H1 (cell line): ENCODE results near the gene RFC3. TPM values are rescaled to one million over a fixed set of nuclear protein-coding genes. Genes with fewer than 3 reads are reported as not detected.

Experiments
- CTCF ChIA-PET: fragments of 300-600 bp; sonication (Branson Sonifier 250); formaldehyde crosslinking; loops from one replicate; lab custom pipeline; 2021; ENCODE audit not compliant: partially characterized antibody; lab: Charles Lee
- POLR2A ChIA-PET: fragments of 300-600 bp; sonication (Branson Sonifier 250); formaldehyde crosslinking; loops from one replicate; lab custom pipeline; 2021; ENCODE audit warnings: inconsistent platforms; ENCODE audit not compliant: partially characterized antibody; lab: Charles Lee
- DNase-seq, 2 experiments: peaks; one replicate each; pipeline versions ENCODE4 v3.0.0 to v3.0.0-alpha.2; 2010 to 2022; ENCODE audit warnings: low spot score in 2 of 2, low read depth in 1 of 2, mixed read lengths in 1 of 2
- FAIRE-seq: peaks from 2 replicates; lab custom pipeline; 2011; peaks lifted over from hg19 to GRCh38; lab: Jason Lieb, UNC
- H2AFZ ChIP-seq: 2 replicates; pipeline ENCODE4 v1.8.1; 2012; ENCODE audit warnings: low read length, inconsistent platforms
- H2AK5ac ChIP-seq: 2 replicates; pipeline ENCODE4 v1.6.1; 2013; ENCODE audit warnings: low read depth, low read length
- H2BK120ac ChIP-seq: replicated peaks from 2 replicates; pipeline ENCODE3; 2013; ENCODE audit warnings: low read depth, low read length, inconsistent platforms
- H2BK12ac ChIP-seq: 2 replicates; pipeline ENCODE4 v1.6.1; 2013; ENCODE audit warnings: low read depth, low read length
- H2BK15ac ChIP-seq: 2 replicates; pipeline ENCODE4 v1.6.1; 2013; ENCODE audit warnings: low read length
- H2BK20ac ChIP-seq: 2 replicates; pipeline ENCODE4 v1.6.1; 2013; ENCODE audit warnings: low read length
- H2BK5ac ChIP-seq: 2 replicates; pipeline ENCODE4 v1.6.1; 2013; ENCODE audit warnings: low read depth, low read length
- H3K14ac ChIP-seq: 2 replicates; pipeline ENCODE4 v1.6.1; 2013; ENCODE audit warnings: inconsistent platforms; ENCODE audit not compliant: insufficient read length
- H3K18ac ChIP-seq: 2 replicates; pipeline ENCODE4 v1.6.1; 2013; ENCODE audit warnings: low read length; ENCODE audit errors: extremely low read depth
- H3K23ac ChIP-seq: 2 replicates; pipeline ENCODE4 v1.6.1; 2013; ENCODE audit warnings: inconsistent platforms; ENCODE audit not compliant: insufficient read length
- H3K23me2 ChIP-seq: 2 replicates; pipeline ENCODE4 v1.6.1; 2013; ENCODE audit warnings: low read depth, low read length
- H3K27ac ChIP-seq: 2 replicates; pipeline ENCODE4 v1.6.1; 2011; ENCODE audit warnings: low read depth, low read length, inconsistent platforms
- H3K27me3 ChIP-seq, 4 experiments: replicated peaks in 1 of 4; 1 replicate in 1 of 4; 2 replicates in 3 of 4; pipeline versions ENCODE4 v1.6.1 to v1.8.1; 2011 to 2013; ENCODE audit warnings: low read length in 3 of 4, mild to moderate bottlenecking in 3 of 4, inconsistent platforms in 2 of 4, mixed read lengths in 2 of 4, moderate library complexity in 1 of 4; ENCODE audit not compliant: control insufficient read depth in 3 of 4, insufficient read depth in 3 of 4; ENCODE audit errors: extremely low read depth in 1 of 4
- H3K36me3 ChIP-seq, 4 experiments: 2 replicates each; pipeline versions ENCODE4 v1.6.1 to v1.8.1; 2011 to 2013; ENCODE audit warnings: mild to moderate bottlenecking in 4 of 4, low read length in 3 of 4, moderate library complexity in 2 of 4, control low read depth in 1 of 4, inconsistent platforms in 1 of 4; ENCODE audit not compliant: insufficient read depth in 4 of 4, control insufficient read depth in 2 of 4
- H3K4ac ChIP-seq: replicated peaks from 2 replicates; pipeline ENCODE3; 2013; ENCODE audit warnings: low read length, low read depth, mixed read lengths, inconsistent platforms; ENCODE audit not compliant: insufficient read length
- H3K4me1 ChIP-seq, 4 experiments: replicated peaks in 1 of 4; 1 replicate in 1 of 4; 2 replicates in 3 of 4; pipeline versions ENCODE4 v1.6.1 to v1.8.1; 2011 to 2013; ENCODE audit warnings: low read length in 3 of 4, inconsistent platforms in 2 of 4, mixed read lengths in 1 of 4; ENCODE audit not compliant: insufficient read depth in 4 of 4, control insufficient read depth in 3 of 4
- H3K4me2 ChIP-seq, 2 experiments: 2 replicates each; pipeline versions ENCODE4 v1.6.1 to v1.8.1; 2011 to 2013; ENCODE audit warnings: low read depth in 2 of 2, low read length in 2 of 2, control low read depth in 1 of 2, inconsistent platforms in 1 of 2, mild to moderate bottlenecking in 1 of 2; ENCODE audit not compliant: insufficient read depth in 1 of 2
- H3K4me3 ChIP-seq, 4 experiments: fragments of 200-600, 300-600 bp in 1 of 4; sonication (generic), shearing (Covaris generic), sonication (Bioruptor Twin) in 1 of 4; 2 replicates each; pipeline versions ENCODE4 v1.5.1 to v1.8.1; 2011 to 2016; ENCODE audit warnings: low read length in 4 of 4, low read depth in 3 of 4, control low read depth in 2 of 4, inconsistent platforms in 2 of 4, mild to moderate bottlenecking in 2 of 4, mixed read lengths in 1 of 4, moderate library complexity in 1 of 4; ENCODE audit not compliant: insufficient read depth in 2 of 4; ENCODE audit errors: extremely low read depth in 1 of 4
- H3K56ac ChIP-seq: replicated peaks from 2 replicates; pipeline ENCODE3; 2013; ENCODE audit warnings: low read depth, mild to moderate bottlenecking, mixed read lengths, low read length, inconsistent platforms; ENCODE audit not compliant: insufficient read length
- H3K79me1 ChIP-seq: 2 replicates; pipeline ENCODE4 v1.6.1; 2013; ENCODE audit warnings: low read depth, low read length, control low read depth
- H3K79me2 ChIP-seq, 2 experiments: 2 replicates each; pipeline versions ENCODE4 v1.6.1 to v1.8.1; 2012 to 2013; ENCODE audit warnings: low read length in 2 of 2, mild to moderate bottlenecking in 2 of 2, inconsistent platforms in 1 of 2; ENCODE audit not compliant: insufficient read depth in 2 of 2, control insufficient read depth in 1 of 2
- H3K9ac ChIP-seq, 4 experiments: replicated peaks in 1 of 4; 1 replicate in 1 of 4; 2 replicates in 3 of 4; pipeline versions ENCODE4 v1.6.1 to v1.8.1; 2011 to 2013; ENCODE audit warnings: low read depth in 3 of 4, low read length in 3 of 4, control low read depth in 2 of 4, mild to moderate bottlenecking in 2 of 4, moderate library complexity in 2 of 4, inconsistent platforms in 1 of 4; ENCODE audit errors: extremely low read depth in 1 of 4
- H3K9me3 ChIP-seq, 2 experiments: 2 replicates each; pipeline versions ENCODE4 v1.6.1 to v1.8.1; 2012 to 2013; ENCODE audit warnings: mild to moderate bottlenecking in 2 of 2, moderate library complexity in 2 of 2, control low read depth in 1 of 2, inconsistent platforms in 1 of 2, low read depth in 1 of 2, low read length in 1 of 2, mixed read lengths in 1 of 2; ENCODE audit not compliant: insufficient read depth in 2 of 2
- H4K20me1 ChIP-seq, 2 experiments: replicated peaks in 1 of 2; 2 replicates each; pipeline versions ENCODE3 to v1.8.1; 2011 to 2013; ENCODE audit warnings: inconsistent platforms in 2 of 2, low read length in 2 of 2, mild to moderate bottlenecking in 1 of 2; ENCODE audit not compliant: insufficient read depth in 2 of 2, control insufficient read depth in 1 of 2
- H4K5ac ChIP-seq: 2 replicates; pipeline ENCODE4 v1.6.1; 2013; ENCODE audit warnings: low read length, low read depth, mixed read lengths, inconsistent platforms; ENCODE audit not compliant: insufficient read length
- H4K8ac ChIP-seq: 2 replicates; pipeline ENCODE4 v1.8.0; 2013; ENCODE audit warnings: mild to moderate bottlenecking, moderate library complexity, low read length, inconsistent platforms; ENCODE audit not compliant: insufficient read depth; ENCODE audit errors: extremely low read depth
- H4K91ac ChIP-seq: replicated peaks from 2 replicates; pipeline ENCODE3; 2013; ENCODE audit warnings: low read length, mixed read lengths, inconsistent platforms; ENCODE audit not compliant: insufficient read length
- CBX8 ChIP-seq: fragments of 300-800, 300-1000 bp; sonication (generic); IDR thresholded peaks from 2 replicates; pipeline ENCODE4 v1.7.1; 2016; ENCODE audit warnings: low read depth, low read length, borderline replicate concordance
- CREB1 ChIP-seq: IDR thresholded peaks from 2 replicates; pipeline ENCODE4 v1.6.1; 2012; ENCODE audit warnings: inconsistent platforms
- GABPA ChIP-seq: IDR thresholded peaks from 2 replicates; pipeline ENCODE4 v1.6.1; 2011; ENCODE audit warnings: mild to moderate bottlenecking, low read length, moderate library complexity, borderline replicate concordance; ENCODE audit not compliant: insufficient read depth
- HDAC2 ChIP-seq, 2 experiments: fragments of 300-600 bp in 1 of 2; sonication (generic) in 1 of 2; IDR thresholded peaks; 2 replicates each; pipeline ENCODE4 v1.6.1; 2011 to 2012; ENCODE audit warnings: low read depth in 2 of 2, low read length in 2 of 2, mild to moderate bottlenecking in 2 of 2, moderate library complexity in 2 of 2, borderline replicate concordance in 1 of 2, inconsistent platforms in 1 of 2
- MAFK ChIP-seq: IDR thresholded peaks from 2 replicates; pipeline ENCODE4 v1.6.1; 2012; ENCODE audit warnings: low read depth, mild to moderate bottlenecking, improper control_type of control experiment, low read length
- NANOG ChIP-seq: IDR thresholded peaks from 2 replicates; pipeline ENCODE4 v1.6.1; 2011; ENCODE audit warnings: low read length, low read depth, mild to moderate bottlenecking, inconsistent platforms; ENCODE audit not compliant: insufficient read depth, poor library complexity, severe bottlenecking
- NRF1 ChIP-seq: IDR thresholded peaks from 2 replicates; pipeline ENCODE4 v1.6.1; 2011; ENCODE audit warnings: mild to moderate bottlenecking, low read depth, low read length, improper control_type of control experiment
- POLR2AphosphoS5 ChIP-seq: IDR thresholded peaks from 2 replicates; pipeline ENCODE4 v1.6.1; 2011; ENCODE audit warnings: low read depth, low read length
- RBBP5 ChIP-seq: IDR thresholded peaks from 2 replicates; pipeline ENCODE4 v1.7.1; 2012; ENCODE audit warnings: low read depth, mild to moderate bottlenecking, inconsistent platforms, low read length, moderate library complexity, borderline replicate concordance
- SP4 ChIP-seq: IDR thresholded peaks from 2 replicates; pipeline ENCODE4 v1.6.1; 2012; ENCODE audit warnings: low read length, inconsistent platforms
- TAF7 ChIP-seq: optimal IDR thresholded peaks from 2 replicates; pipeline ENCODE3; 2011; ENCODE audit warnings: low read depth, mild to moderate bottlenecking, inconsistent platforms, low read length, moderate library complexity, borderline replicate concordance
- YY1 ChIP-seq: IDR thresholded peaks from 2 replicates; pipeline ENCODE4 v1.6.1; 2011; ENCODE audit warnings: low read depth, mild to moderate bottlenecking, low read length
- WGBS, 2 experiments: shearing (Covaris generic) in 1 of 2; methylation state at CpG; one replicate each; pipeline versions ENCODE4 v1.1.6 to v1.1.7; 2013 to 2015; ENCODE audit warnings: low lambda C conversion rate in 2 of 2, mixed read lengths in 2 of 2, inconsistent platforms in 1 of 2, low coverage in 1 of 2, missing lambda C conversion rate in 1 of 2; ENCODE audit not compliant: insufficient replicate concordance in 2 of 2, insufficient coverage in 1 of 2, insufficient read length in 1 of 2; ENCODE audit errors: extremely low coverage in 1 of 2, missing lambda C conversion rate in 1 of 2; 5-methylcytosine and 5-hydroxymethylcytosine counted together
- polyA plus RNA-seq, 7 experiments: library from polyadenylated mRNA; depleted of rRNA in 3 of 7; stranded (reverse) in 5 of 7; unstranded in 2 of 7; fragments of >200 nt in 5 of 7; fragments of 200-250 nt in 2 of 7; gene quantifications; 1 replicate in 5 of 7; 2 replicates in 1 of 7; 4 replicates in 1 of 7; pipeline versions ENCODE4 v1.2.1 to v1.2.3, GENCODE V29; 2011 to 2013; ENCODE audit warnings: missing spikeins in 2 of 7, mixed read lengths in 2 of 7
- total RNA-seq: library from RNA; stranded (reverse); fragmentation: NEBNext Ultra II Directional; extraction: Animal tissue kit (Norgen Biotek cat#: 25700); gene quantifications from 2 replicates; pipeline ENCODE4 v1.2.1, GENCODE V29; 2021
- TF ChIP-seq, protein P1 (sequence below): IDR thresholded peaks from 2 replicates; pipeline ENCODE4 v1.6.1; 2012; ENCODE audit warnings: low read length, inconsistent platforms

The RFC3 gene
- total and polyA plus RNA-seq, 2 of the 8 experiments (the other 6 are each of a cell fraction or from before 2014, with no cell fraction given) = 26.4 to 45.6 TPM

GRCh38 chr13:33794576-33794975 lies 23.4 kb upstream of the RFC3 start:
- ChIA-PET CTCF (interaction anchor here (0.6 kb wide), 1 partner anchor 986 kb away, joined by 3 read pairs; no protein-coding TSS in a partner anchor), POLR2A (no interaction called here)
- Histone ChIP-seq H3K27ac (no peak overlapping the region), H3K4me1 (peaks cover 0 to under 1% (median 0%) of the 10 kb centered on the region in 4 experiments; a peak in 1 of 7 replicates), H3K23me2 (no peaks in the 10 kb centered on the region), H2BK15ac (no peak overlapping the region), H3K4ac (no peak overlapping the region), H2AK5ac (no peak overlapping the region), H4K5ac (no peak overlapping the region), H3K79me1 (no peaks in the 10 kb centered on the region), H3K4me3 (no peak overlapping the region), H2BK5ac (no peak overlapping the region), H4K8ac (no peak overlapping the region), H3K14ac (no peak overlapping the region), H3K79me2 (no peaks in the 10 kb centered on the region), H3K23ac (no peak overlapping the region), H3K56ac (no peak overlapping the region), H2BK12ac (no peak overlapping the region), H3K9me3 (no peaks in the 10 kb centered on the region), H2BK20ac (no peak overlapping the region), H2AFZ (no peak overlapping the region), H3K4me2 (no peak overlapping the region), H3K9ac (no peak overlapping the region), H4K20me1 (no peaks in the 10 kb centered on the region), H4K91ac (no peak overlapping the region), H2BK120ac (no peak overlapping the region), H3K36me3 (no peaks in the 10 kb centered on the region), H3K27me3 (no peaks in the 10 kb centered on the region), H3K18ac (no peak overlapping the region)
- no peak for DNase-seq
- WGBS, 2 experiments = 87% methylated on average over 4 of the region's 4 CpGs; no CpG with 5 or more reads in 1 of the 2 experiments
- FAIRE-seq = no peak
- TF ChIP-seq GABPA (no peak), SP4 (no peak), RBBP5 (no peak), CBX8 (no peak), POLR2AphosphoS5 (no peak), HDAC2 (IDR thresholded peaks at IDR 0.05; ENCODE audit: borderline replicate concordance in 1 of 2, low read depth in 2 of 2, low read length in 2 of 2) (no peak), CREB1 (no peak), NANOG (no peak), YY1 (no peak), TAF7 (no peak), MAFK (no peak), NRF1 (no peak)
- TF ChIP-seq, protein P1, sequence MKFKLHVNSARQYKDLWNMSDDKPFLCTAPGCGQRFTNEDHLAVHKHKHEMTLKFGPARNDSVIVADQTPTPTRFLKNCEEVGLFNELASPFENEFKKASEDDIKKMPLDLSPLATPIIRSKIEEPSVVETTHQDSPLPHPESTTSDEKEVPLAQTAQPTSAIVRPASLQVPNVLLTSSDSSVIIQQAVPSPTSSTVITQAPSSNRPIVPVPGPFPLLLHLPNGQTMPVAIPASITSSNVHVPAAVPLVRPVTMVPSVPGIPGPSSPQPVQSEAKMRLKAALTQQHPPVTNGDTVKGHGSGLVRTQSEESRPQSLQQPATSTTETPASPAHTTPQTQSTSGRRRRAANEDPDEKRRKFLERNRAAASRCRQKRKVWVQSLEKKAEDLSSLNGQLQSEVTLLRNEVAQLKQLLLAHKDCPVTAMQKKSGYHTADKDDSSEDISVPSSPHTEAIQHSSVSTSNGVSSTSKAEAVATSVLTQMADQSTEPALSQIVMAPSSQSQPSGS = no peak
